ENCODE measurements around the gene FDPS.
"Not testable (repeated sequence)": the region's sequence is repeated elsewhere in the genome, so short reads cannot be mapped to it uniquely, and the experiment has no call there.

The FDPS gene

GRCh38 chr1:155286544-155286943, 22.1 kb upstream of the FDPS start:
- no peak for DNase-seq

- no peak for DNase-seq
Measured at GRCh38 chr1:155287987-155288543, 20.6 kb upstream of the FDPS start.

GRCh38 chr1:155291006-155291405, 17.7 kb upstream of the FDPS start:
- DNase-seq = not testable (repeated sequence)

- no peak for DNase-seq
Measured at GRCh38 chr1:155293086-155293749, 15.4 kb upstream of the FDPS start.

- no peak for DNase-seq
Measured at GRCh38 chr1:155294520-155295182, 14.0 kb upstream of the FDPS start.

- no peak for DNase-seq
Measured at GRCh38 chr1:155295183-155295941, 13.3 kb upstream of the FDPS start.

- no peak for DNase-seq
Measured at GRCh38 chr1:155295942-155296267, 12.8 kb upstream of the FDPS start.

- DNase-seq = no peak
Measured at GRCh38 chr1:155296661-155297060, 12.0 kb upstream of the FDPS start.

- no peak for DNase-seq
Measured at GRCh38 chr1:155297384-155297783, 11.3 kb upstream of the FDPS start.

- no peak for DNase-seq
Measured at GRCh38 chr1:155300024-155300423, 8.6 kb upstream of the FDPS start.

GRCh38 chr1:155300553-155301329, 7.9 kb upstream of the FDPS start:
- DNase-seq = no peak

GRCh38 chr1:155301342-155301841, 7.3 kb upstream of the FDPS start, which contains the start of gene PKLR:
PKLR (minus strand) TSS chr1:155301438; CDS start chr1:155301395, 43 bp downstream.
- no peak for DNase-seq

- DNase-seq = no peak
Measured at GRCh38 chr1:155304558-155305063, 4.1 kb upstream of the FDPS start.

- no peak for DNase-seq
Measured at GRCh38 chr1:155305881-155306391, 2.7 kb upstream of the FDPS start.

GRCh38 chr1:155307247-155307740, 1.4 kb upstream of the FDPS start:
- DNase-seq = no peak

GRCh38 chr1:155309423-155310021, 856 bp downstream of the FDPS start:
- no peak for DNase-seq

GRCh38 chr1:155313261-155313660, 4.6 kb downstream of the FDPS start:
- DNase-seq = no peak

- DNase-seq = no peak
Measured at GRCh38 chr1:155316922-155317321, 8.3 kb downstream of the FDPS start.

GRCh38 chr1:155318082-155318481, 9.4 kb downstream of the FDPS start:
- DNase-seq = no peak

- DNase-seq = no peak
Measured at GRCh38 chr1:155319536-155319935, 10.9 kb downstream of the FDPS start.

GRCh38 chr1:155320252-155320651, 11.6 kb downstream of the FDPS start:
- DNase-seq = no peak

Data from stimulated activated CD4-positive, alpha-beta T cell treated with anti-CD3 and anti-CD28 coated beads, Interleukin-4, amount 100 ng/mL, for 24 hours (primary cell).